ENCODE data around the gene KIF24.
"Not testable (repeated sequence)": the region's sequence is repeated elsewhere in the genome, so short reads cannot be mapped to it uniquely, and the experiment has no call there.

Gene KIF24

DNA sequence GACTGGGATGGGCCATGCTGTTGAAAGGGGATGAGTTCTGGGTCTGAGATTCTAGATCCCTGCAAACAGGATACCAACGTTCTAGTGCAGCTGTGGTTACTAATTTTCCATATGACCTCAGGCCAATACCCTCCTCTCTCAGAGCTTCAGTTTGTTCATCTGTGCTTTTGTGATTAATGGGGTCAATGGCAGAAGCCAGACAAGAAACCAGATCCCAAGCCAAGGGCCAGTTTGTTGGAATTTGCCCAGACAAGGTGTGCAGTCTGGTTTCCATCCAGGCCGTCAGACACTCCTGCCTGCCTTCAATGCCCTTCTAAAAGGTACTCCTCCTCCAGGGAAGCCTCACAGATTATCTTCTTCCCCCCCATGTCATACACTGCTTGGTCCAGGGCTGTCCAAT, 36.2 kb upstream of the KIF24 start:
- DNase-seq = no peak

DNA sequence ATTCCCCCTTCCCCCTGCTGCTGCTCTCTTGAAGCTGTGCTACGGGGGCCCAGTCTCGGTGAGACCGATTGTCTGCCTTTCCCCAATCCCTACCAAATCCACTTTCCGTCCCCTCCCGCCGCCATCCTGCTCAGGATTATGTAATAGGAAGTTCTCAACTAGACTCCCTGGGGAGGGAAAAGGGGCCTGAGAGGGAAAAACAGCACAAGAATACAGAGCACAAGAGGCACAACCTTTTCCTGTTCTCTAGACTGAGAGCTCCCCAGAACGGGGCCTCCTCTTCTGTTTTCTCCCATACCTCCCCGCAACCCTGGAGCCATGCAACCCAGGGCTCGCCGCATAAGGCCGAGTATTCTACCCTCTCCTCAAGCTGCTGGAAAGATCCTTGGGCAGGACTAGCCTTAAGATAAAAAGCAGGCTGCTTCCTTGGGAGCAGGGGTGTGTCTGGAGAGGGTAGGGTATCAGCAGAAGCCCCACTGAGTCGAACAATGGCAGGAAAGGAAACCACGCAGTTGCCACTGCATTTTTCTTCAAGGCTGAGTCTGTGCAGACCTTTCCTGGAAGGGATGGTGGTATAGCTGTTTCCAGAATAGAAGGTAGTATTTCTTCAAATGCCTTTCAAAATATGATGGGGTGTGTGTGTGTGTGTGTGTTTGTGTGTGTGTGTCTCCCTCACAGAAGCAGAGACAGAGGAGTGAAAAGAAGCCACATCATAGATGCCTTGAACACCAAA, 34.7 kb upstream of the KIF24 start:
- no peak for DNase-seq

DNA sequence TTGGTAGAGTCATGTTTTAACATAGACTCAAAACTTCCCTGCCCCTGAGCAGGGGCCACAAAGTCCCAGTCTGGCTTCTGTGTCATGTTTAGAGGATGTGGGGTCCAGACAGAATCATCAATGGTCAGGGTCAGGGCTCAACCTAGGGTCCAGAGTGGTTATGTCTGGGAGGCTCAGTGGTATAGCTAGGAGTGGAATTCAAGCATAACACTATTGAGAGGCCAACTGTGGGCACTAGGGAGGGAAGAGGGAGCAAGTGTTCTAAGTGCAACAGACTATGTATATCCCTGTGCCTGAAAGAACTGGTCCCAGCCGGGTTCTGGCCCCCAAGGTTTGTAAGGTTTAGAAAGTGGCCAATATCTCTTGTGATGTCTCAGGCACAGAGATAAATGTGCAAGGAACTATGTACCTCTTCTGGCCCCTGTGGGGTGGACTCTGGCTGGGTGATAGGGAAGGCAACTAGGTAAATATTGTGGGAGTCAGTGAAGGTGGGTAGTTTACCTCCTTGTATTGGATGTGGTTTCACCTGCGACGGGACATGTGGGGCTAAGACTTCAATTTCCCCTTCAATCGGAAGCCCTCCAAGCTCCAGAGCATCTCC, 33.6 kb upstream of the KIF24 start:
- DNase-seq = no peak

DNA sequence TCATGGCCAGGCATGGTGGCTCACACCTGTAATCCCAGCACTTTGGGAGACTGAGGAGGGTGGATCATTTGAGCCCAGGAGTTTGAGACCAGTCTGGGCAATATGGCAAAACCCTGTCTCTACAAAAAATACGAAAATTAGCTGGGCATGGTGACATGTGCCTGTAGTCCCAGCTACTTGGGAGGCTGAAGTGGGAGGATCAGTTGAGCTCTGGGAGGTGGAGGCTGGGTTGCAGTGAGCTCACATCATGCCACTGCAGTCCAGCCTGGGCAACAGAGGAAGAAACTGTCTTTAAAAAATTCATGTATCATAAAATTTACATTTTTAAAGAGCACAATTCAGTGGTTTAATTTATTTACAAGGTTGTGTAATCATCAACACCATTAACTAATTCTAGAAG, 23.9 kb upstream of the KIF24 start:
- DNase-seq = not testable (repeated sequence)

DNA sequence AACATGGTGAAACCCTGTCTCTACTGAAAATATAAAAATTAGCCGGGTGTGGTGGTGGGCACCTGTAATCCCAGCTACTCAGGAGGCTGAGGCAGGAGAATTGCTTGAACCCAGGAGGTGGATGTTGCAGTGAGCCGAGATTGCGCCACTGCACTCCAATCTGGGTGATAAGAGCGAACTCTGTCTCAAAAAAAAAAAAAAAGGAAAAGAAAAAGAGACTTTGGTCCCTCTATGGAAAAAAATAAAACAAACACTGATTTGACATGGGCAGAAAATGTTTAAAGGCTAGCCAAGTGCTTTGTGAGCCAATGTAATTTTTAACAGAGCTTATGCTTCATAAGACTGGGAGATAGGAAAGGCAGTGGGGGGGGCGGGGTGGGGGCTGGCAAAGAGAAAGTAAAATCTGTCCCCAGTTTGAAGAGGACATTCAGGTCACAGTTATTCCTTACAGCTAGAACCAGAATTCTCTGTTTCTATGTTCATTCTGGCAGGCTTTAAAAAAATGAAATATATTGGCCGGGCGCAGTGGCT, 23.1 kb upstream of the KIF24 start:
- DNase-seq = not testable (repeated sequence)

DNA sequence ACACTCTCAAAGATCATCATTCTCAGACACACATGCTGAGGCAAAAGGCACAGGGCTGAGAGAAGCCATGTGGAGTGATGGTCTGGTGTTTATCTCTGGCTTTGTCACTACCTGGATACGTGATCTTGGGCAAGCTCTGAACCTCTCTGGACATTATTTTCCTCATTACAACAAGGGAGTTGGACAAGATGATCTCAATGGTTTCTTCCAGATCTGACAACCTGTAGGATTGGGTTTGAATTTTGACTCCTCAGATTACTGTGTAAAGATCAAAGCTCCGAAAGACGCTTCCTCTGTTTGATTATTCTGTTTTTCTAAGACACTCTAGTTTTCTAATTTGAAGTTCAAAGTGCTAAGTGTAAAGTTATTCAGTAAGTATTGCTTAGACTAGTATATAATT, 20.3 kb upstream of the KIF24 start:
- DNase-seq = no peak

DNA sequence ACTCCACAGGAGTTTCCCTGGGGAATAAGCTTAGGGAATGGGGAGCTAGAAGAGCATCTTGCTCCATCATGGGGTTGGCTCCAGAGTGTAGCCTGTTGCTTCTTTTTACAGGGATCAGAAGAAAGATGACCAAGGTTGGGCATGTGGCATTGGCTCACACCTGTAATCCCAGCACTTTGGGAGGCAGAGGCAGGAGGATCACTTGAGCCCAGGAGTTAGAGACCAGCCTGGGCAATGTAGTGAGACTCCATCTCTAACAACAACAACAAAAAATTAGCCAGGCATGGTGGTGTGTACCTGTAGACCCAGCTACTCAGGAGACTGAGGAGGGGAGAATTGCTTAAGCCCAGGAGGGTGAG, 18.7 kb upstream of the KIF24 start:
- DNase-seq = no peak

DNA sequence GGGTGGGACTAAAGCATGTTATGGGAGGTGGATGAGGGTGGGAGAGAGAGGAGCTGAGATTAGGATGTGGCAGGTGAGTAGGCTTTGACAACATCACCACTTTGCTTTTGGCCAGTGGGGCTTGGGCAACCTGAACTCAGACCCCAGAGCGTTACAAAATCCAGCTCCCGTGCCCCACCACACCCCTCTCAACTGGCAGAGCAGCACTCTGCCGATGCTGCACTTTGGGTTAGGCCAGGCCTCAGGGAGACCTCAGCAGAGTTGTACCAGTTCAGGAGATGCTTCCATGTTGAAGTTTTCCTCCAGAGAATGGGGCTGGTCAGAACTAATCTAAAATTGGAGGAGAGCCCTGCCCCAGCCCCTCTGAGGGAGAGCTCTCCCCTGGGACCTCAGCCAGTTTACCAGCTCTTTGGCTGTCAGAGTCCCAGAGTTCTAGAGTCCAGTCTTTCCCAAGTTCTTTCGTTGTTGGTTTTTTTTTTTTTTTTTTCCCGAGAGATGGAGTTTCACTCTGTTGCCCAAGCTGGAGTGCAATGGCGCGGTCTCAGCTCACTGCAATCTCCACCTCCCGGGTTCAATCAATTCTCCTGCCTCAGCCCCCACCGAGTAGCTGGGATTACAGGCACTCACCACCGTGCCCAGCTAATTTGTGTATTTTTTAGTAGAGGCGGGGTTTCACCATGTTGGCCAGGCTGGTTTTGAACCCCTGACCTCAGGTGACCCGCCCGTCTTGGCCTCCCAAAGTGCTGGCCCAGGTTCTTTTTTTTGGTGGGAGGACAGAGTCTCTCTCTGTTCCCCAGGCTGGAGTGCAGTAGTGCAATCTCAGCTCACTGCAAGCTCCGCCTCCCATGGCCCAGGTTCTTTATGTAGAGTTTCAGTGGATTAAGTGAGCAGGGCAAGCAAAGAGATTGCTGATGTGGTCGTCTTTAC, 18.1 kb upstream of the KIF24 start:
- no peak for DNase-seq

DNA sequence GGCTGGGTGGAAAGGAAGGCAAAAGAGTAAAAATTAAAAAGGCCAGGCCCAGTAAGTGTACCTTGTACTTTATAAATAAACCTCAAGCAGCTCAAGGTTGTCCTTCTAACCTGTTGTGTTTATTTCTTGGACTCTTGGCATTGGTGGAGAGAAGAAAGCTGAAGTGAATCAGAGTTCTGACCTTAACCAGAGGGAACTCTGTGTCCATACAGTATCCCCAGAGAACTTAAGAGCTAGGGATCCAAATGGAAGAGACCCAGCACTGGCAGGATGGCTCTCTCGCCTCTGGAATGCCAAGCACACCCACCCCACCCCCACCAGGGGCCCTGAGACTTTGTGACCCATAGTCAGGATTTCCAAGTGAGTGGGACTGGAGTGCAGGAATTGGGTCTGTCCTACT, 14.5 kb upstream of the KIF24 start:
- DNase-seq = no peak

DNA sequence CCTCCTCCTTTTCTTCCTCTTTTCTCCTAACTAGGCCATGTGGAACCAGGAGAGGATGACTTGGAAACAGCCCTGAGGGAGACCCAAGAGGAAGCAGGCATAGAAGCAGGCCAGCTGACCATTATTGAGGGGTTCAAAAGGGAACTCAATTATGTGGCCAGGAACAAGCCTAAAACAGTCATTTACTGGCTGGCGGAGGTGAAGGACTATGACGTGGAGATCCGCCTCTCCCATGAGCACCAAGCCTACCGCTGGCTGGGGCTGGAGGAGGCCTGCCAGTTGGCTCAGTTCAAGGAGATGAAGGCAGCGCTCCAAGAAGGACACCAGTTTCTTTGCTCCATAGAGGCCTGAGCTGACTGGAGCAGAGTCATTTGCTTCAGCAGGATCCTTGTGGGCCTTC, 14.0 kb upstream of the KIF24 start:
- DNase-seq = no peak

DNA sequence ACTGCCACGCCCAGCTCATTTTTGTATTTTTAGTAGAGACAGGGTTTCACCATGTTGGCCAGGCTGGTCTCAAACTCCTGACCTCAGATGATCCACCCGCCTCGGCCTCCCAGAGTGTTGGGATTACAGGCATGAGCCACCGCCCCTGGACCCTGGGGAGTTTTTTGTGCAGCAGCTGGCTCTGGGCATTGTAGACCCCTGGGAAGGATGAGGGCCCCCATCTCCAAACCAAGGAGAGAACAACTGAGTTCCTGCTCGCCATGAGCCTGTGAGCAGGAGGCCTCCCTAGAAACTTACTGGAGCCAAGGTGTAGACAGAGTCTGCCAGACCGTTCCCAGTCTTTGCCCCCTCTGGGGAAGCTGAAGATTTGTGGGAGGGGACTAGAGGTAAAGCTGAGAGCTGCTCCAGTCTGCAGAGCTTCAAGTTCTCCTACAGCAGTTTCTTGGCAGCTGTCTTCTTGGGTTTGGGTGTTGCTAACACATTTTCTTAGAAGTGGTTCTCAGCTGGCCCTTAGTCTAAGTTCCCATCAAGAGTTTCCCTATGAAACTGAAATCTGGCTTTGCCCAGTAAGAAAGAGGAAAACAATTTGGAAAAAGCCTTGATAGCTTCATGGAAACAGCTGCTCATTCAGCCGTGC, 12.7 kb upstream of the KIF24 start:
- no peak for DNase-seq

DNA sequence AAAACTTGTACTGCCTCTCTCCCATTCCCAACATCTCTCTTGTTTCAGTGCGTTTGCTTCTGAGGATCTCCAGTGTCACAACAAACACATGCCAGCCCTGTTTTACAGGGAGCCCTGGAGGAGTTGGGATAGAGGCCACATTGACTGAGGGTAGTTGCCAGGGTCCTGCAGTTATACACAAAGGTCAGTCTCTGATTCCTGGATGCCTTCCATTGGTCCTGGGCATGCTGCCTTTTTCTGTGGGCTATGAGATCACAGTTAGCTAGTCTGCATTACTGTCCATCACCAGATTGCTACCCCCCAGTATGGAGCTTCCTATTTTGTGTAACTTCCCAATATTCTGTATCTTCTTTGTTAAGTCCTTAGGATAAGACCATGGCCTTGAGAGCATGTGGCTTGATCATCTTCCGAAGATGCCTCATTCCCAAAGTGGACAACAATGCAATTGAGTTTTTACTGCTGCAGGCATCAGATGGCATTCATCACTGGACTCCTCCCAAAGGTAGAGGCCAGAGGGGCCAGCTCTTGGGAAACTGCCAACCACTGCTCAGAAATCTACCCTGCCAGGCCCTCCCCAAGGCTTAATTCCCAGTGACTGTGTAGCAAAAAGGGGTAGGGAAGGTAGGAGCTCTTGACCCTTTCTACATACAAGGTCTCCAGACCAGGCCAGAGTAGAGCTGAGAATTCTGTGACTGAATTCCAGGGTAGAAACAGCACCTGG, 9.8 kb upstream of the KIF24 start:
- DNase-seq = no peak

DNA sequence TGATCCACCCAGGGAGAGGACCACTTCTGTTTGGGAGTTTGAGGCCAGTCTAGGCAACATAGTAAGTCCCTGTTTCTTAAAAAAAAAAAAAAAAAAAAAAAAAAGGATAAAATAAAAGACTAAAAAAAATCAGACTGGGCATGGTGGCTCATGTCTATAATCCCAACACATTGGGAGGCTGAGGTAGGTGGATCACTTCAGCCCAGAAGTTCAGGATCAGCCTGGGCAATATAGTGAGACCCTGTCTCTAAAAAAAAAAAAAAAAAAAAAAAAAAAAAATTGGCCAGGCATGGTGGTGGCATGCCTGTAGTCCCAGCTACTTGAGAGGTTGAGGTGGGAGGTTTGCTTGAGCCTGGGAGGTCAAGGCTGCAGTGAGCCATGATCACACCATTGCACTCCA, 9.0 kb upstream of the KIF24 start:
- DNase-seq = not testable (repeated sequence)

DNA sequence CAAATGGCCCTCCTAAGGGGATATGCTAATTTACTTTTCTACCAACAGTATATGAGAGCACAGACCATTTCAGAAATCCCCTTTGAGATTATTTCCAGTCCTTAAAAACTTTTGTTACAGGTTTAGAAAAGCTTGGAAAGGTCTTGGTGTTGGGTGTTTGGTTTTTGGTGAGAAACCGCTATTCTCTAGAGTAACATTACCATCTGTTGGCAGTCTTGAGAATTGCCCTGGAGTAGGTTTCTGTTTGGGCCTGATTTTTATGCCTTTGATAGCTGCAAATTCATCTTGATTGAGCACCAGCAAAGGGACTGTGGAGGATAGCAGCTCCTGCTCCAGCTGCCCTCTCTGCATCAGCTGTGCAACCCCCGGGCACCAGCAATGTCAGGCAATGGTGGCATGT, 8.3 kb upstream of the KIF24 start:
- DNase-seq = no peak

DNA sequence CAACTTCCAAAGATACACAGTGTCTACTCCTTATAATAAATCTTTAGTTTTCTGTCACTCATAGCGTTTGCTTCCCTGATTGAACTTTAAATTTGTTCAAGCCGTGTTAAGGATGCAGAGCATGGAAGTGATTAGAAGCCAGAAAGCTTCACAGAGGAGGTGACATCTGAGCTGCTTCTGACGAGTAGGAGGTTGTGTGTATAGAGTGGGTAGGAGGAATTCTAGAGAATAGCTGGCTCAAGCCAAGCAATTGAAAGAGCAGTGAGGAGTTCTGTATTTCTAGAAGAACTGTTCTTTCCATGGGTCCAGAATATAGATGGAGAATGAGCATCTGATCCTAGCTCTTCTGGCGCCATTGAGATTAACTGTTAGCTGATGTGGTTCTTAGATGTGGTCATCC, 6.3 kb upstream of the KIF24 start:
- DNase-seq = no peak

DNA sequence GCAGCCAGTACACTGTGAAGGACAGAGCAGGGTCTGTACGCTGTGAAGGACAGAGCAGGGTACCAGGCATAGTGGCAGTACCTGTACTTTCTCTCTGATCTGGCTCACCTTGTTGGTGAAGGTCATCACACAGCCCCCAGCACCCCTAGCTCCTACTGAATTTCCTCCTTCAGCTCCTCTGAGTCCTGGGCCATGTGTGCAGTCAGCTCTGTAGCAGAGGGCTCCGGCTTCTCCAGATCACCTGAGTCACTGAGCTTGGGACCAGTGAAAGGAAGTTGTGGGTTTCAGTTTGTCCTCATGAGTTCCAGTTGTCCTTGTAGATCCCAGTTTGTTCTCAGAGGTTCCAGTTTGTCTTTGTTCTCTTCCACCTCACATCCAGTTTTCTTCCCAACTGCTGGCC, 5.8 kb upstream of the KIF24 start:
- no peak for DNase-seq

DNA sequence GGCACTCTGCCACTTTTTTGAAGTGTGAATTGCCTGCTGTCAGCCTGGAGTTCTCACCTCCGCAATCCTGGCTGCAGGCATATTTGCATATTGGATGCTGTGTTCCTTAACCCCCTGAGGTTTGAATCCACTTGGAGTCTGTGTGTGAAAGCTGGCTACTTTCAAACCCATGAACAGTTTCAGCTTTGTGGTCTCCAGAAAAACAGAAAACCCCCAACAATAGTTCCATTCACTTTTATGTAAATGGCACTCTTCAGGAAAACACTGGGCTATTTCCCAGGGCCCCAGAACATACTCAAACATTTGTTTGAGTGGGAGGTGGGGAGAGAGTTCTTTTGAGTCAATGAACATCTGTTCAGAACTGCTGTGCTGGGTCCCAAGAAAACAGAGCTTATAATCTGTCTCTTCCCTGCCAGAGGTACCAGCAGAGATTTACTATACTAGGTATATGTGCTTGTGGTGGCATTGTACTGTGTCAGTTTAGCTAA, 5.3 kb upstream of the KIF24 start:
- peak; percentile 89 to 90 for DNase-seq

DNA sequence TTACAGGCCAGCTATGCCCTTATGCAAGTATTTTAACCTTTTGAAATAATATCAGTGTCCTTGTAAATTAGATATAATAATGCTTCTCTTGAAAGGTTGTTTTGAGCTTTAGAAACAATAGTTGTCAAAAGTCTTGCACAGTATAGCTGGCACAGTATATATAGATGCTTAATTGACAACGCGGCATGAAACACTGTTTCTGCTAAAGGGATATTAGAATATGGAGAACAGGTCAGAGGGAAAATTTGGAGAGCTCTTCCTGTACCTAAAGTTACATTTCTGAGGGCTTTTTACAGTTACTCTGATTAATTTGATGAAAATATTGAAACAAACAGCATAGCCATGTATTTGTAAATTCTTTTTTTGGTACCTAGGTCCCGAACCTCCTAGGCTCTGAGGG, 4.8 kb upstream of the KIF24 start:
- DNase-seq = no peak

DNA sequence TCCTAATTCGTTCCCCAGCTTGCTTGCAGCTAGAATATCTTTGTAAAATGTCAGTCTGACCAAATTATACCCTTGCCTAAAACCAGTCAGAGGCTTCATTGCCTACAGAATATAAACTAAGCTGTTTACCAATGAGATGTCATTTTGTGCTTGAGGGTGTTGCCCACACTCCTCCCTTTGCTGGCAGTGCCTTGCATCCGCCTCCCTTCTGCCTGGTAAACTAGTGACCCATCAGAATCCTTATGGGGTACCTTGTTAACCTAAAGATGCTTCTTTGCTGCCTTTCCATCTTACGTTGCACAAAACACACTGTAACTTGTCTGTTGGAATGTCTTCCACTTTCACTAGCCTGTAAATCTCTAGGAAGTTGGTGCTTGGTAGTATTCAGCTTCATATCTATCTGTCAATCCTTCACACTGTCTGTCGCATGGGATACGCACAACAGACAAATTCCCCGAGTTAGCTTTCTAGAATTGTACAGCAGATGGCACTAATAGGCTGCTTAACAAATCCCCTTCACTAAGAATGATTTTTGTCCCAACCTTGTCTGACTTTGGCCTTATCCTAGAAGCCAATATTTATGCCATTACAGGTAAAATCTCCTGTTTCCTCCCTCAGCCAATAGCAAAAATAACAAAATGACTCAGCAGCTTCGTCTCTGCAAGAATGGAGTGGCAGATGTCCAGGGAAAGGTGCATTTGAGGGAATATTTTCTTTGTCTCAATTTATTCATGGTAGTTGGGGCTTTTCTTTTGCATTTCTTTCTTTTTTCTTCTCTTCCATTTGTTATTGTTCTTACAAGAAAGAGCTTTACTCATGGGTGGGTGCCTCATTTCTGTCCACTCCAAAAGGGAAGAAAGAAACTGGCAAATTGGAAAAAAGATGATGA, 3.3 kb upstream of the KIF24 start:
- peak; percentile 19 to 62 for DNase-seq

DNA sequence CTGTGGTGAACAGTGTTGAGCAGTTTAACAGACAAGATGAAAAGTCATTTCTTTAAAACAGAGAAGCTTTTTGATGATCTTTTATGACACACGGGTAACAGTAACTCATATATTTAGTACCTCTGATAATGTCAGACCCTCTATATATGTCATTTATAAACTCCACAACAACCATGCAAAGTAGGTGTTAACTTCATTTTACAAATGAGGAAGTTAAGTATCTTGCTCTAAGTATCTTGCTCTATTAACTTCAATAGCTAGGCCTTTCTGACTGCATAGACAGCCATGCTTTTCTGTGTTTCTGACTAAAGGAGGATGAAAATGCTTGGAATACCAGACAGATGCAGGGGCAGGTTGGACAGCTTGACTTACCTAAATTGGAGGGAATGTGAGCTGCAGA, 2.1 kb upstream of the KIF24 start:
- no peak for DNase-seq

DNA sequence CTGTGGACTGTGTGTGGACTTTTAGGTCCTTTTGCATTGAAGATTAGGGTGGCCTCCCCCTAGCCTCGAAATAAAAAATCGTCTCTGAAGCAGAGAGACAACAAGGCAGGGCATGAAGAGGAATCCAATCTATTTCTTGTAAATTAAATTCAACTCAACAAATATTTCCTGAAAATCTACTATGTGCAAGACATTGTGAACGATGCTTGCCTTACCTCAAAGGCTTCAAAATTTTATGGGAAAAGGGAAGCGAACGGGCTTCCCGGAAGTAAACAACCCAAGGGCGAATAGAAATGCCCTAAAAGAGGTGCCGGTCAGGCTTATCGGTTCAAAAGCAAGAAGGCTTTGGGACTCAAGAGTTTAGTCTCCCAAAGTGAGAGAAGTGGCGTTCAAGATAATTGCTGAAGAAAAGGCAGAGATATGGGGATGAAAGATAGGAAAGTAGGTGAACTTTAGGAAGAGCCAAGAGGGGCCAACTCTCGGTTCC, 525 bp downstream of the KIF24 start:
- peak in 1 of 2 experiments; percentile 51 for DNase-seq
